ENCODE measurements around the gene ASCC3.

DNA sequence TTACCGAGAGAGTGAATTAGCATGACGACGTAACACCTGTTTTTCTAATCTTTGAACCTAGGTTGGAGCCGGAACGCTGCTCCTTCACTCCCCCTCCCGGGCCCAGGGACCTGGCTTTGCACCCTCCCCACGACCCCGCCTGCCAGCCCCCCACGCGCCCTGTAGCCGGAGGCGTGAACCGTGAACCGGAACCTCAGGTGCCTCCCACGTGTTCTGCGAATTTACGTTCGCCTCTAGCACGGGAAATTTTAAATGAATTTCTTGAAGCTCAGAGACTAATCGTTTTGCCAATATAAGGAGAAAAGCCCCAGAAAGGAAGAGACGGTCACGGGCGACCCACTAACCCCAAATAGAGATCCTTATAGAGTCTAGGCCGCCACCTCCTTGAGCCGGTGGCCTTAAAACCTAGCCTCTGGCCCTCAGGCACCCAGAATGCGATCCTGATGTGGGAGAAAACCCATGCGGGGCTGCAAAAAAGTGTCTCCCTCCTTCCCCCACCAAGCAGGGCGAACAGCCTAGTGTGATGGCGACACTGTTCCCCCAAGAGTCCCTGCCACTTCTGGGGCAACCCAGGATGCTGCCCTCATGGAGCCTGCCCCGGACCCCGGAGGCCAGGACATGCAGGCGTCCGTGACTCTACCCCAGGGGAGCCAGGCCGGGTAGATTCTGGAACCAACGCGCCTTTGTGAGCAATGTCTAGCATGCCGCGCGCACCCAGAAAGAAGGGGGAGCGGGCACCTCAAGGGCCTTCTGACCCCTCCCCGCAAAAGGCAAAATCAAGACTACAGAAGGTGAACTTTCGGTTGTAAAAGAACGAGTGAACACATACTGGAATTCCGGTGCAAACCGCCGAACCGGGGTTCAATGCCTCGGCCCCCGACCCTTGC, 413.8 kb downstream of the ASCC3 start:
- TF ChIP-seq TAF1 (IDR thresholded peaks at IDR 0.05; ENCODE audit: low read depth) = no peak
- TF ChIP-seq, protein P1, sequence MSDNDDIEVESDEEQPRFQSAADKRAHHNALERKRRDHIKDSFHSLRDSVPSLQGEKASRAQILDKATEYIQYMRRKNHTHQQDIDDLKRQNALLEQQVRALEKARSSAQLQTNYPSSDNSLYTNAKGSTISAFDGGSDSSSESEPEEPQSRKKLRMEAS (IDR thresholded peaks at IDR 0.05) = no peak
- TF ChIP-seq NFIC (IDR thresholded peaks at IDR 0.05) = no peak
- no peak for TF ChIP-seq EGR1 (IDR thresholded peaks at IDR 0.05)
- TF ChIP-seq, protein P2, sequence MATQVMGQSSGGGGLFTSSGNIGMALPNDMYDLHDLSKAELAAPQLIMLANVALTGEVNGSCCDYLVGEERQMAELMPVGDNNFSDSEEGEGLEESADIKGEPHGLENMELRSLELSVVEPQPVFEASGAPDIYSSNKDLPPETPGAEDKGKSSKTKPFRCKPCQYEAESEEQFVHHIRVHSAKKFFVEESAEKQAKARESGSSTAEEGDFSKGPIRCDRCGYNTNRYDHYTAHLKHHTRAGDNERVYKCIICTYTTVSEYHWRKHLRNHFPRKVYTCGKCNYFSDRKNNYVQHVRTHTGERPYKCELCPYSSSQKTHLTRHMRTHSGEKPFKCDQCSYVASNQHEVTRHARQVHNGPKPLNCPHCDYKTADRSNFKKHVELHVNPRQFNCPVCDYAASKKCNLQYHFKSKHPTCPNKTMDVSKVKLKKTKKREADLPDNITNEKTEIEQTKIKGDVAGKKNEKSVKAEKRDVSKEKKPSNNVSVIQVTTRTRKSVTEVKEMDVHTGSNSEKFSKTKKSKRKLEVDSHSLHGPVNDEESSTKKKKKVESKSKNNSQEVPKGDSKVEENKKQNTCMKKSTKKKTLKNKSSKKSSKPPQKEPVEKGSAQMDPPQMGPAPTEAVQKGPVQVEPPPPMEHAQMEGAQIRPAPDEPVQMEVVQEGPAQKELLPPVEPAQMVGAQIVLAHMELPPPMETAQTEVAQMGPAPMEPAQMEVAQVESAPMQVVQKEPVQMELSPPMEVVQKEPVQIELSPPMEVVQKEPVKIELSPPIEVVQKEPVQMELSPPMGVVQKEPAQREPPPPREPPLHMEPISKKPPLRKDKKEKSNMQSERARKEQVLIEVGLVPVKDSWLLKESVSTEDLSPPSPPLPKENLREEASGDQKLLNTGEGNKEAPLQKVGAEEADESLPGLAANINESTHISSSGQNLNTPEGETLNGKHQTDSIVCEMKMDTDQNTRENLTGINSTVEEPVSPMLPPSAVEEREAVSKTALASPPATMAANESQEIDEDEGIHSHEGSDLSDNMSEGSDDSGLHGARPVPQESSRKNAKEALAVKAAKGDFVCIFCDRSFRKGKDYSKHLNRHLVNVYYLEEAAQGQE (IDR thresholded peaks at IDR 0.05; ENCODE audit: low read depth) = no peak
- TF ChIP-seq YY1 (IDR thresholded peaks at IDR 0.05; ENCODE audit: low read depth) = no peak
- no peak for TF ChIP-seq RAD21 (IDR thresholded peaks at IDR 0.05; ENCODE audit: low read depth)
- TF ChIP-seq CREB1 (IDR thresholded peaks at IDR 0.05; ENCODE audit: low read depth) = no peak
